Measurements from ENCODE around the gene ABCC9.

The ABCC9 gene

DNA sequence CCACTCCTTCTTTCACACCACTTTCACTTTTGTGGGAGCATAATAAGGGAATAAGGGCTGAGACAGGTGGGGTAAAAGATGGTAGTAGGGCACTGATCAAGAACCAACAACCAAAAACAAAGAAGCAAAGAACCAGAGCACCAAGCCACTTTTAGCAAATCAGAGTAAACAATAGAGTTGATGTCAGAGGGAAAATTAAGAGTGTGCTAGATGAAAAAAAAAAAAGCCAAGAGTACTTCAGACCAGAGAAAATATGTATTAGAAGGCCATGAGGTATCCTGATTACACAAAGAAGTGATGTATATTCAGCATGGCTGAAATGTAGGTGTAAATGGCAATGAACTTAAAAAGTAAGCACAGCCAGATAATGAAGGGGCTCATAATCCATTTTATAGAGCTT, 75.4 kb downstream of the ABCC9 start:
- no peak for DNase-seq

DNA sequence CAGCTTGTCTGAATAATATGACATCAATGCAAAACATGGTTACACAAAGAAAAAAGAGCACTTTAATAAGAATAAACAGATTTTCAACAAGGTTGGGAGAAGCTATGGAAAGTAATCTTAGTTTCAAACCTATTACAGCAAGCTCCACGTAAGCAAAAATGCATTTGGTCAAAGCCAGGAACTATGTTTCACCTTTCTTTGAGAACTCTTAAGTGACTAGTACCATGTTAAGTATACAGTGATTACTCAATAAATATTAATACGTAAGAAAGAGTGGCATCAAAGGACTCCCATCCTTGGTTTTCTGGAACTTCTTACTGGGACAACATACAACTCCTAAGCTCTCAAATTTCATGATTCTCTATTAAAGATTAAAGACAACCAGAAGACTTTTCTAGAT, 80.7 kb downstream of the ABCC9 start:
- DNase-seq, result no peak

DNA sequence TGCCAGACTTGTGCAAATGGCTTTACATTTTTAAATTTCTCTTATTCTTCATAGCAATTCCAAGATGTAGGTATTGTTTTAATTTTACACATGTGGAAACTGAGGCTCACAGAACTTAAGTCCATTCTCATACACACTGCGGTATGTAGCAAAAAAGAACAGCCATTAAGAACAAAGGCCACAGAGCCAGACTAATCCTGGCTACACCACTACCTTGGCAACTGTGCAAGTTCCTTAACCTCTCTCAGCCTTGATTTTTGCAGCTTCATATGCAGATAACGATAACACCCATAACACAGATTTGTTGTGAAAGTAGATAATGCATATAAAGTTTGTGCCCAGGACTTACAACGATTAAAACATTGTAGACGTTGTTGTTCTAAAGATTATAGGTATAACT, 81.1 kb downstream of the ABCC9 start:
- no peak for DNase-seq

DNA sequence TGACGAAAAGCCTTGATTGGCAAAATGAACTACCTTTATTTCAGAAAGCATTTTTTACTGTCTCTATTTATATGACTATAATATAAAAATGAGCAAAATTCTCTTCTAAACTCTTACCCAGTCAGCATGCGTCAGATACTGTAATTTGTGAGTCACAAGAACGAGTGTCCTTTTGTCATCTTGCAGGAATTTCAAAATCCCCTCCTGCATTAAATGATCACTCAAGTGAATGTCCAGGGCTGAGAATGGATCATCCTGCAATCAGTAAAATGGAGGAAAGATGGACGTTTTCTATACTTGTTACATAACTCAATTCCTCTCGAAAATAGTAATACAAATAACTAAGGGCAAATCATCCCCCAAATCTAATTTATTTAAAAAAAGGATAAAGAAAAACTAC, 89.0 kb downstream of the ABCC9 start:
- DNase-seq, result no peak

DNA sequence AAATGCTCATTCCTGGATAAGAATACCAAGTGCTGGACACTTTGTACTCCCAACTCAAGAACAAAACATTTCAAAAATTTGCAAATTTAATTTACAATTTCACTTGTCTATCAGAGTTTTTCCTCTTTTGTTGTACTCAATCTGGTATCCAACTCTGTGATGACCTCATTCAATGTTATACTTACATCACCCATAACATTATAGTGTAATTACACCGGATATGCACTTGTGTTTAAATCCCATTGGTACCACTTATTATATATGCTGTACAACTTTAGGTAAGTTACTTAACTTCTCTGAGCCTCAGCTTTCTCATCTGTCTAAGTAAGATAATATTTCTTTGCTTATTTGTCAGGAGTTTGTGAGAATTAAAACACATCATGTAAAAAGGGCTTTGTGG, 90.1 kb downstream of the ABCC9 start:
- no peak for DNase-seq

DNA sequence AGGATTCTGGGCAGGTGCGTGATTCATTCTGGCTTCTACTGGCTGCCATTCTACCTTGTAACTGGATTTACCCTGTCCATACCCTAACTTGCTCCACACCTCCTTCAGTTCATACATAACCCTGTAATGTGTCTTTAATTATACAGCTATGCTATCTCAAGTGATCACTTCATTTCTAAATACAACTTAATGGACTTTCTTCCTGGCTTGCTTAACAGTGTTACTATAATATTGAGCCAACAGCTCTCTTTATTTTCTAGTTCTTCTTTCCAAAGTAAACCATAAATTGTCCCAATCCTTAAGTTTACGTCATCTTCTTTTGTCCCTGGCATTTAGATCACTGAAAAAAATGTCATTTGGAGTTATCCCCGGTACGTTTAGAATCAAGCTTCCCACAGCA, 90.8 kb downstream of the ABCC9 start:
- no peak for DNase-seq

DNA sequence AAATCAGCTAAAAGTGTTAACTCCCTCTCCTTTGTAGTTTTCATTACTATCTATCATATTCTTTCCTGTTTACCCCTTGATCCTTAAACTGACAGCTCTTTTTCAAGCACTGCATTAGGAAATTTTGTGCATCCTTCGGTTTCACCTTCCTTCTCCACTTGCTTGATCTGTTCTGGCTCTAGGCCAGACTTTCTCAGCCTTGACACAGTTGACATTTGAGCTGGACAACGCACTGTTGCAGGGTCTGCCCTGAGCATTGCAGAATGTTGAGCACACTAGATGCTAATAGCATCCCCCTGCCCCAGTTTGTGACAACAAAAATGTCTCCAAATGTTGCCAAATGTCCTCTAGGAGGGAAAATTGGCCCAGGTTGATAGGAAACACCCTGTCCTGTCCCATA, 91.3 kb downstream of the ABCC9 start:
- no peak for DNase-seq

DNA sequence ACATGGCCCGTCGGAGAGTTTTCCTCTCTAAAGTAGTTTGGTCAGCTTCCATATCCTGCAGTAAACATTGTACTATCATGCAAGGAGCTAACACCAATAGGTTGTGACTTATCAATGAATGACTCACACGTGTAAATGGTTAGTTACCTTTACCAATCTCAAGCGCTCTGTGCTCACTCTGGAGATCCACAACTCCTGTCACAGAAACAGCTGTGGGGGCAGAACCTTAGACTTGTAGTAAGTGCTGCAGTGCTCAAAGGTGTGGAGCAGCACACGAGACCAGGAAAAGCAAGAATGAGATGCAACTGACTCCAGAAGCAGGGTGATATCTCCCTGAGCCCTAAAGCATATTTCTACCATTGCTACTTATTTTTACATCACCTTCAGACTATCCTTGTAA, 93.0 kb downstream of the ABCC9 start:
- DNase-seq, result no peak

DNA sequence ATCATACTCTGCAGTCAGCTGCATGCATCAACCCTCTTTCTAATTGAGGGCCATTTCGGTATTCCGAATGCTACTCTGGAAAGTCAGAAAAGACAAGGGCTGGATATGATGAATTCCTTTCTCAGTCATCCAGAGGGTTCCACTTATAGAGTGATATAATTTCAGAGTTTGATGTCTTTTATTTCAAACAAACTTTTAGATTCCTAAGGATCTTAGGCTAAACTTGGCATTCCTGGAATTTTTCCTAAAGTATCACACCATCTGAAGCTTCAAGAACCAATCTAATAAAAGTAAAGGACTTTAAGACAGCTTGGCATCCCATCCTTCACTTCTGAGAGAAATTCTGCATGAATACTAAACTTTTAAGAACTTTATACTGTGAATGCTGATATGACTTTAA, 97.4 kb downstream of the ABCC9 start:
- DNase-seq, result no peak

DNA sequence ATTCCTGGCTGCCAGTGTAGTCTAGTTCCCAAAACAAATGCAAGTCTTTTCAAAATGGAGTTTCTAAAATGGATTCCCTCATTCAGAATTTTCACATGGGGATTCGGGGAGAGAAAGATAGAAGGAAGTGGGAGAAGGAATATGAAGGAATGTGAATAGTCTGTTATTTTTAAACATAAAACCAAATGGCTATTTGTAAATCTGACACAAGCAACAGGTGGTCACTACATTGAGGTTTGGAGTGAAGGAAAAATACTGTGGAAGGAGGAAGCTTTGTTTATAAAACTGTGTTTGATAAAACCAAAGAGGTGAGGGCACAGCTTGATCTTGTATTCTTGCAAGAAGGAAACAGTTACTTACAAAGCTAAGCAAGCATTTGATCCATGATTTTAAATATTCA, 101.5 kb downstream of the ABCC9 start:
- DNase-seq, result no peak

DNA sequence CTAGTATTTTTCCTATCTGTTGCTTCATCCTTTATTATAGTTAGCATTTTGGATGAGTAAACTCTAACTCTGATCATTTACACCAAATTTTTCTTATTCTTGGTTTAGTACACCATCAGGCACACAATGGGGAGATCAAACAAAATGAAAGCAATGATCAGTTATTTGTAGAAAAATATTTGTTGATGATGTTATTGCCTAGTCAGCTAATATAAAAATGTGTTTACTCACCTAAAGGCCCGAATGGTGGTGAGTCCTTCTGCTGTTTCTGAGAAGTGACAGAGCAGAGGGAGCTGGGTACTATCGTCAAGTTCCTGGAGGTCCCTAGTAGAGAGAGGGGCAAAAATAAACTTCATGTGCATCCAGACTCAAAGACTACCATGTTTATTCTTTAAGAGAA, 103.4 kb downstream of the ABCC9 start:
- DNase-seq, result no peak

DNA sequence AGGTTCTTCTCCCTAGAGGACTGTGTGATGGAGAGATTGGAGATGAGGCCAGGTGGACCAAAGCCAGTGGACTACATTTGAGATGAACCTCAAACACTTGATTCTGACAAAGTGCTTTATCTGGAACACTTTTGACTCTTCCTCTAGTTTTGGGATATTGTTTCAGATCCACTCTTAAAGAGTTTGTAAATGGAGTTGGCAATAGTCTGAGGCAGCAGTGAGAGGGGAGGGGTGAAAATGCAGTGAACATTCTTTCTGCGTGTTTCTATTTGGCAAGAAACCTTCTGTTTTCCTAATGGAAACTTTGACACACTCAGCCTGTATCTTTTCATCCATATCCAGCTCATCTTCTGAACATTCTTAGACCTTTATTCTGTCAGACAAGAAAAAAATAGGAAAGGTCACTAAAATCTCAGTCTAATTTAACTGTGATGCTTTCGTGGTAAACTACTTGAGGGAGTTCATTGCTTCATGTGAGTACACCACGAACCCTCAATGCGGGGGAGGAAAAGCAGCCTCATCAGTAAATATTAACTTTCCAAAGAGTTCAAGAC, 109.4 kb downstream of the ABCC9 start:
- no peak for DNase-seq

DNA sequence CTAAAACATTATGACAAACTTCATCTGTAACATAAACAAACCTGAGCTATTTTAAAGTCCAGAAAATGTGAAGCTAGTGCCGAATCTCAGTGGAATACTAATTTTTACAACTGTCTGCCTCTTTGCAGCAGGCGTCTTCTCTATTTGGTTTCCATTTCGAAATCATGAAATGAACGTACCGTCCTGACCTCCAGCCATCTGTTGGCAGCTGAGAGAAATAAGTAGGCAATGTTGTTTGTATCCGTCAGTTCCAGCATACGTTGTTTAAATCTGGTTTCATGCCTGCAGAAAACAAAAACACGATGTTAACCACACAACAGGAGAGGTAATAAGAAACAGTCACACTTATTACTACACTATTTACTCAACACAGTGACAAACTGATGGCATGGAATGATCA, 112.4 kb downstream of the ABCC9 start:
- DNase-seq, result no peak

DNA sequence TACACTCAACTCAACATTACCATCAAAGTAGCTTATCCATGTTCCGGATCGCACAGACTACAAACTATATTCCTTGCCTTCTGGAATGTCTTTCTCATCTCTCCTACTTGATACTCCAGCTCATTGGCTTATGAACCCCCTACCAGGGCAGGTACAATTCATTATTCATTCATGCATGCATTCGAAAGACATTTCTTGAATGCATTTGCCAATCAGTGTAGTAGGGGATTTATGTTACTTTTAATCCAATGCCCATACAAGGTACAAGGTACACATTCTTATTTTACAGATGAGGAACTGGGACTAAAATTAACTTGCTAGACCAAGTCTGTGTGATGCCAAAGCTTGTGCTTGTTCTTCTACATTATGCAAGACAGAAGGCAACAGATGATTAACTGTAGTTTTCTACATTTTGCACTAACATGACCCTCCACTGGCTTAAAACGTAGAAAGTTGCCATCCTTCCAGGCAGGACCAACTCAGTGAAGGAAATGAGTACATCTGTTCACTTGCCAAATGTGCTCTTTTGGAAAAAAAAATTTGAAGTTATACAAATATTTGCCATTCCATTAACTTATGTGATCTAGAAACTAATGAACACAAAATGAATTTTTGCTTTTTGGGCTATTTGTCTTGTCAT, 113.0 kb downstream of the ABCC9 start:
- DNase-seq, result no peak

DNA sequence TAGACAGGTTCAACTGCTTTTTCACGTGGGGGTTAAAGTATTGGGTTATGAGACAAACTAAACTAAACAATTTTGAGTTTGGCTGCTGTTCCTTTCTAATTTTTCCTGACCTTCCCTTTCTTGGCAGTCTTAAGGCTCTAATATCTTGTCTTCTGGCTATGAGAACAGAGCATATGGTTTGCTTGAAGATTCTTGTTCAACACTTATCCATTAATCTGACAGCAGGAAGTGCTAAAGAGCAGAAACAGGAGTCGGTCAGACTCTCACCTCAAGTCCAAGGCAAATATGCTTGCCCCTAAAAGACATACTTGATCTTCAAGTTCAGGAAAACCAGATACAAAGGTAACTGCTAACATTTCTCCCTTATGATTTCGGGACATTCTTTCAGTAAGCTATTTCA, 114.1 kb downstream of the ABCC9 start:
- no peak for DNase-seq

DNA sequence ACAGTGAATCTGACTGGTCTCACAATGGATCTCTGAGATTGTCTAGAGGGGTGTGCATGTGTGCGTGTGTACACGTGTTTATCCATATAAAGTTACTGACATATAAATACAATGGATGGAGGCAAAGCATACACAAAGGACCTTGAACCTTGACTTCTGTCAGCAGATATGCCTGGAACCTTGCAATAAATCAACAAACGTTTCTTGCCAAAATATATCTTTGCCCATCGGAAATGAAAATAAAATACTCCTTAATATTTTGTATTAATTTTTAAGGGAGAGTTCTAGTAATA, 114.7 kb downstream of the ABCC9 start:
- no peak for DNase-seq

DNA sequence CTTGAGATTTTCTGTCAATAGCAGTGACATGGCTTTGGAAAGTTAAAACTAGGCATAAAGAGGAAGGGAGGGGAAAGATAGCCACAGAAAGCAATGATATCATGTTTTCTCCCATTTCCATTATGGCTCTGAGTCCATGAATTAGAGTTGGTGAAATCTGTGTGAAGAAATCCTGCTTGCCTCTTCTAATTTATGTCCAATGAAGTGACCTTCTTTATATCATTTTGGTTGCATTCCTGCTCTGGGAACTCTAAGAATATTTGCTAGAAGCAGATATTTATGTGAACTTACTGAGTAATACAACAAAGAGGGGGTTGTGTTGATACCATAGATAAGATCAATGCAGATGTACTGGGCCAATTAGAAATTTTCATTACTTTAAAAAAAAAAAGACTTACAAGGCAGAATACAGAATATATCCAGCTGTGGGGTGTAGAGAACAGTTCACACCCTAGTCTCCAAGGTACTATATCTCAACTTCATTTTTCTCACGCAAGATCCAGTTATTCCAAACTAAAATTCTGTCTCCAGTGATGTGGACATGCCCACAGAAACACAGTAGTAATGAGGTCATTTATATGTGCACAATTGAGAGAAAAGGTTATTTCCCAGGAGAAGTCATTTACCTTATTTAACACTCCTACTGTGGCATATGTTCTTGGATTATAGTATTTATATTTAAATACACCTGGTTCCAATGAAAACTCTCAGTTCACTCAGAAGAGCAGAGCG, 115.2 kb downstream of the ABCC9 start:
- DNase-seq, result no peak

DNA sequence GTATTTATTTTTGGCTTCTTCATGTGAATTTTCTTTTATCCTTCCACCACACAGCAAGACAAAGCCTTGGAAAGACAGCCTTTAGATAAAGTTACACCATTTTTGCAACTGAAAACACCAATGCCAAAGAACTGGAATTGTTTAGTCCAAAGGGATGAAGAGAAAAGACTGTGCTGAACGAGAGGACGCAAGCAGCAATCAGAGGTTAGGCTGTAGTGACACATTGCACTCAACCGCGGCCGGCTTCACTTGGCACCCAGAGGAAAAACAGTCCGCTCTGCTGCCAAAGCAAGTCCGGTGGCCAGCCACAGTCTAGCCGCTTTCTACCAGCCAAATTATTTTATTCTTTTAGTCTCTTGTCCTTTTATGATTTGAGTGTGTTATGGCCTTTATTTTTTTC, 117.6 kb downstream of the ABCC9 start:
- DNase-seq, result no peak

DNA sequence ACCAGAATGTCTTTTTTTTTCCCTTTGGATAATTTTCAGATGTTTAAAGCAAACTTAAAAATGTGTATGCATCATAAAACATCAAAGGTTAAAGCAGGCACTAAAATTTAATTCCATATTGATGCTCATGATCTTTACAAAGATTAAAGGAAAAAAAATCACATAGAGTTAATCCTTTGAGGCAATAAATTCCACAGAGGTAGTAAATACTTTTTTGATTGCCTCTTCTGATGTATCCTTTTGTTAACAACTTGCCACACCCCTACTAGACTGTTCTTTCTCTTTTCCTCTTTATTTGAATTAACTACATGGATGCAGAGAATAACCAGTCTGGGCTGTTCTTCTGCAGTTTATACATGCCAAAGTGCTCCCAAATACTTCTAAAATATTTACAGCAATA, 121.5 kb downstream of the ABCC9 start:
- DNase-seq, result no peak

DNA sequence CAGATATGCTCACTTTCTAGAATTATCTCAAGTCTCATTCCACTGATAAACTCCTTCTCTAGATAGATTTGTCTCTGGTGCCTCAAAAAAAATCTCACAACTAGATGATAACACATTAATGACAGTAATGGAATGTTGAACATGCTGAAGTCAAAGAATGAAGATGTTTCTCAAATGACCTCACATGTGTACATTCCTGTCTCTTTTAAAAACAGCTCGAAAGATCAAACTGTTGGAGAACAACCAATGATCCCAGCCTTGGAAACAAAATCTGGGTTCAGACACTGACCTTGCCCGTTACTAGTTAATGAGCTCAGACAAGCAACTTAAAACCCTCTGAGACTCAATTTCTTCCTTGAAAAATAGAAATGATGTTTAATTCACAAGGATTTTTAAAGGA, 122.0 kb downstream of the ABCC9 start:
- DNase-seq, result no peak

DNA sequence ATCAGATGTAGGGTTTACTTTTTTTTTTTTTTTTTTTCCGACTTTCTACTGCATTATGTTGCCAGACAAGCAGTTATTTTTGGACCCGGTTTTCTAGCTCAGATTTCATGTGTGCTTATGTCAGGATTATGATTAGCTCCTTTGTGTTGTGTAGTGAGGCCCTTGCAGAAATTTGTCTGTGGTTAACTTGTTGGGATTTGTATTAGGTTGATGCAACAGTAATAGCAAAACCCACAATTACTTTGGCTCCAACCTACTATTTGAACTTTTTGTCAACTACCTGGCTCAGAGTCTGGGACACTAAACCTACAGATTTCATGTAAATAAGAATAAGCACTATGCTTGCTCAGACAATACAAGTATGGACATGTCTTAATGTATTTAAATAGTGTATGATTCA, 122.6 kb downstream of the ABCC9 start:
- DNase-seq, result no peak

DNA sequence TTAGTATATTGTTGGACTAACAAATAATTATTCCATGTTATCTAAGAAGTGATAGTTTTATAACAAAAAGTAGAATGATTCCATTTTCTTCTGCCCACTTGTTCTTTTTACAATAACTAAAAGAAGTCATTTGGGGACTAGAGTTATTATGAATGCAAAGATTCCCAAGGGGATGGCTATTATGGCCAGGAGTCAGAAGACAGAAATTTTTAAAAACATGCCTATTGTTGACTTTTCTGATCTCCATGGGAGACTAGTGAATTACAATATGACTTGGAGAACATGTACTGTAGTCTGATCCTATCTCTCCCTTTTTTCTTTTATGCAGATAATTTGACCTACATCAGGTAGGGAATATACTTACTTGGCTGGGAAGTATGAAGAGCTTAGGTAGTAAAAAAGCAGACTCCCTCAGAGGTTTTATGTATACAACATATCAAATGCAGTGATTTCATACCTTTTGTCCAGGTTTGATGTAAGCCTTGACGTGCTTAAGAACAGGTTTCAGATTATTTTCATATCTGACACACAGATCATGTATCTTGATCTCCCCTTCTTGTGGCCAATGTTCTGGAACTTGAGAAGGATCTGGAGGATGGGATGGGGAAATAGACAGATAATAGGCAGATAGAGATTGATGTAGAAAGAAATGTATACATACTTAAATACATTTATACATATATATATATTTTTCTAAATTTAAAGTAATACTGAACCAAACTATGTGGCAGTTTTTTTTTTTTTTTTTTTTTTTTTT, 125.7 kb downstream of the ABCC9 start:
- no peak for DNase-seq

DNA sequence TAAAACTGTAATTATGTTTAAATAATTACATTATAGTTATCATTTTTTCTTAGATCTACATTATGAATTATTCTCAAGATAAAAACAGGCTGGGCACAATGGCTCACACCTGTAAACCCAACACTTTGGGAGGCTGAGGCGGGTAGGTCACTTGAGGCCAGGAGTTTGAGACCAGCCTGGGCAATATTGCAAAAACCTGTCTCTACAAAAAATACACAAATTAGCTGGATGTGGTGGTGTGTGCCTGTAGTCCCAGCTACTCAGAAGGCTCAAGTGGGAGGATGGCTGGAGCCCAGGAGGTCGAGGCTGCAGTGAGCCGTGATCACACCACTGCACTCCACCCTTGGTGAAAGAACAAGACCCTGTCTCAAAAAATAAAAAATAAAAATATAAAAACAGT, 126.4 kb downstream of the ABCC9 start:
- DNase-seq, result no peak

DNA sequence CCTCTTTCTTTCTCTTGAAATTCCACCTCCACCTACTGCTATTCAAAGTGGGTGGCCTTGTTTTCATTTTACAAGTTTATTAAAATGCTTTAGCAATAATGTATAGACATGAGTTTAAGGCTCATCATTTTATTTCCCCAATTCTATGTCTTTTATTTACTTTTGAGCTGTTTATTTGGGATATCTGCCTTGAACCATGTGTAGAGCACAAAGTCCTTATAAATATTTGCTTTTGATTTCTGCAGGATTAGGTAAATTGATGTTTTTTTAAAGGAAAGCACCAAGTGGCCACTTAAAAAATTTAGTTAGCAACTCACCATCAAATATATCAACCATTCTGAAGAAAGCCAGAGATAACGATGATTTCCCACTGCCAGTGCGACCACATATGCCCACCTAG, 126.9 kb downstream of the ABCC9 start:
- DNase-seq, result no peak
